Lower leg skin (tissue), 3 donors: ENCODE data around the gene PLCXD1.

Source experiments
- POLR2A ChIP-seq, 2 donors: fragments of 450-650 bp; IDR thresholded peaks; one replicate each; pipeline ENCODE4 v1.6.1; 2016 to 2017; ENCODE audit warnings: antibody characterized with exemption in 2 of 2, mild to moderate bottlenecking in 1 of 2, moderate library complexity in 1 of 2
- TF ChIP-seq, protein P1 (sequence below), 3 donors: fragments of 450-650 bp; IDR thresholded peaks; one replicate each; pipeline ENCODE4 v1.5.1; 2016; ENCODE audit warnings: antibody characterized with exemption in 3 of 3, mild to moderate bottlenecking in 3 of 3, moderate library complexity in 2 of 3

DNA sequence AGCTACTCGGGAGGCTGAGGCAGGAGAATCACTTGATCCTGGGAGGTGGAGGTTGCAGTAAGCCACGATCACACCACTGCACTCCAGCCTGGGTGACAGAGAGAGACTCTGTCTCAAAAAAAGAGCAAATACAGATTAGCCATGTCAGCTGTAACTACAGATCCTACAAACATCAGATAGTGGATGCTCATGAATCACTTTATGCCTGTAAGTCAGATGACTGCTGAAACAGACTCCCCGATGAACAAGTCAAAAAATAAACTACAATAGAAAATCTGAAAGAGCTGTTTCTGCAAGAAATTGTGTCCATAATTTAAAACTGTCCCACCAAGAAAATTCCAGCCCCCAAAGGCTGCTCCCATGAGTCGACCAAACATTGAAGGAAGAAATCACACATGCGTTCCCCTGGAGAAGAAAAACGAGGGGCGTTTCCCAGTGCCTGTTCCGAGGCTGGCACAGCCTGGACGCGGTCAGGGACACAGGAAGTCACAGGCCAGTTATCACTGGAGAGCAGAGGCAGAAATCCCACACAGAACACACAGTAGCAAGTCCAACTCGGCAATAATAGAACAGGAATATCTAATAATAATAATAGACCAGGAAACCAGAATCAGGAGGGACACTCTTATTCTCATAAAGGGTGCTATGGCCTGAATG, 67.4 kb downstream of the PLCXD1 start:
- TF ChIP-seq, protein P1, sequence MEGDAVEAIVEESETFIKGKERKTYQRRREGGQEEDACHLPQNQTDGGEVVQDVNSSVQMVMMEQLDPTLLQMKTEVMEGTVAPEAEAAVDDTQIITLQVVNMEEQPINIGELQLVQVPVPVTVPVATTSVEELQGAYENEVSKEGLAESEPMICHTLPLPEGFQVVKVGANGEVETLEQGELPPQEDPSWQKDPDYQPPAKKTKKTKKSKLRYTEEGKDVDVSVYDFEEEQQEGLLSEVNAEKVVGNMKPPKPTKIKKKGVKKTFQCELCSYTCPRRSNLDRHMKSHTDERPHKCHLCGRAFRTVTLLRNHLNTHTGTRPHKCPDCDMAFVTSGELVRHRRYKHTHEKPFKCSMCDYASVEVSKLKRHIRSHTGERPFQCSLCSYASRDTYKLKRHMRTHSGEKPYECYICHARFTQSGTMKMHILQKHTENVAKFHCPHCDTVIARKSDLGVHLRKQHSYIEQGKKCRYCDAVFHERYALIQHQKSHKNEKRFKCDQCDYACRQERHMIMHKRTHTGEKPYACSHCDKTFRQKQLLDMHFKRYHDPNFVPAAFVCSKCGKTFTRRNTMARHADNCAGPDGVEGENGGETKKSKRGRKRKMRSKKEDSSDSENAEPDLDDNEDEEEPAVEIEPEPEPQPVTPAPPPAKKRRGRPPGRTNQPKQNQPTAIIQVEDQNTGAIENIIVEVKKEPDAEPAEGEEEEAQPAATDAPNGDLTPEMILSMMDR (IDR thresholded peaks at IDR 0.05) = no peak
- no peak for TF ChIP-seq POLR2A (IDR thresholded peaks at IDR 0.05)
